NB4 (cell line): Measurements from ENCODE around the gene CFAP299.
A peak's percentile ranks its signal among the peaks of the same experiment; 100 is the strongest.
"Not testable (repeated sequence)": the region's sequence is repeated elsewhere in the genome, so short reads cannot be mapped to it uniquely, and the experiment has no call there.

Source experiments
- DNase-seq: peaks from one replicate; pipeline ENCODE4 v3.0.0; 2010; ENCODE audit warnings: low read depth
- H3K4me3 ChIP-seq: one replicate; pipeline ENCODE4 v1.5.1; 2011; ENCODE audit warnings: mild to moderate bottlenecking, low read depth, low read length, moderate library complexity
- CTCF ChIP-seq: IDR thresholded peaks from one replicate; pipeline ENCODE4 v1.5.1; 2012; ENCODE audit warnings: low read depth, low read length
- MAX ChIP-seq: IDR thresholded peaks from 2 replicates; pipeline ENCODE4 v1.6.1; 2011; ENCODE audit warnings: low read depth, low read length
- MYC ChIP-seq: IDR thresholded peaks from 2 replicates; pipeline ENCODE4 v1.6.1; 2011; ENCODE audit warnings: low read depth, low read length
- POLR2A ChIP-seq: IDR thresholded peaks from 2 replicates; pipeline ENCODE4 v1.6.1; 2011; ENCODE audit warnings: mild to moderate bottlenecking; ENCODE audit not compliant: insufficient read length; ENCODE audit errors: extremely low read depth

CFAP299 gene

GRCh38 chr4:80335554-80336358 lies at the start of gene CFAP299:
Gene CFAP299 (plus strand): TSS chr4:80335730.
- peak within 1 kb of the TSS; percentile 62 for H3K4me3 ChIP-seq
- peak; percentile 90 for DNase-seq
- TF ChIP-seq MYC (no peak), POLR2A (no peak), MAX (no peak), CTCF (peak; percentile 45)

GRCh38 chr4:80286451-80286850 lies 49.1 kb upstream of the CFAP299 start:
- TF ChIP-seq MAX (no peak), CTCF (no peak), POLR2A (no peak), MYC (no peak)
- DNase-seq = no peak
- H3K4me3 ChIP-seq = no peak overlapping the region

GRCh38 chr4:80290665-80291064 lies 44.9 kb upstream of the CFAP299 start:
- DNase-seq, H3K4me3 ChIP-seq: not testable (repeated sequence)

GRCh38 chr4:80294206-80294605 lies 41.3 kb upstream of the CFAP299 start:
- no peak overlapping the region for H3K4me3 ChIP-seq
- no peak for DNase-seq
- TF ChIP-seq CTCF = no peak
- TF ChIP-seq MAX = no peak
- TF ChIP-seq POLR2A = no peak
- no peak for TF ChIP-seq MYC

GRCh38 chr4:80295336-80295735 lies 40.2 kb upstream of the CFAP299 start:
- DNase-seq = no peak
- H3K4me3 ChIP-seq = no peak overlapping the region
- TF ChIP-seq POLR2A (no peak), MAX (no peak), MYC (no peak)

- DNase-seq = no peak
- no peak overlapping the region for H3K4me3 ChIP-seq
- TF ChIP-seq POLR2A = no peak
- no peak for TF ChIP-seq MAX
- no peak for TF ChIP-seq CTCF
- TF ChIP-seq MYC = no peak
Measured at GRCh38 chr4:80295826-80296225, 39.7 kb upstream of the CFAP299 start.

GRCh38 chr4:80301884-80302283 lies 33.6 kb upstream of the CFAP299 start:
- TF ChIP-seq CTCF = no peak
- TF ChIP-seq MAX = no peak
- TF ChIP-seq POLR2A = no peak
- TF ChIP-seq MYC = no peak
- H3K4me3 ChIP-seq = no peak overlapping the region
- DNase-seq = no peak
